ENCODE data around the gene LRRC75A.
"Not testable (repeated sequence)": the region's sequence is repeated elsewhere in the genome, so short reads cannot be mapped to it uniquely, and the experiment has no call there.

Gene LRRC75A, protein sequence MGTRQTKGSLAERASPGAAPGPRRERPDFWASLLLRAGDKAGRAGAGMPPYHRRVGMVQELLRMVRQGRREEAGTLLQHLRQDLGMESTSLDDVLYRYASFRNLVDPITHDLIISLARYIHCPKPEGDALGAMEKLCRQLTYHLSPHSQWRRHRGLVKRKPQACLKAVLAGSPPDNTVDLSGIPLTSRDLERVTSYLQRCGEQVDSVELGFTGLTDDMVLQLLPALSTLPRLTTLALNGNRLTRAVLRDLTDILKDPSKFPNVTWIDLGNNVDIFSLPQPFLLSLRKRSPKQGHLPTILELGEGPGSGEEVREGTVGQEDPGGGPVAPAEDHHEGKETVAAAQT

DNA sequence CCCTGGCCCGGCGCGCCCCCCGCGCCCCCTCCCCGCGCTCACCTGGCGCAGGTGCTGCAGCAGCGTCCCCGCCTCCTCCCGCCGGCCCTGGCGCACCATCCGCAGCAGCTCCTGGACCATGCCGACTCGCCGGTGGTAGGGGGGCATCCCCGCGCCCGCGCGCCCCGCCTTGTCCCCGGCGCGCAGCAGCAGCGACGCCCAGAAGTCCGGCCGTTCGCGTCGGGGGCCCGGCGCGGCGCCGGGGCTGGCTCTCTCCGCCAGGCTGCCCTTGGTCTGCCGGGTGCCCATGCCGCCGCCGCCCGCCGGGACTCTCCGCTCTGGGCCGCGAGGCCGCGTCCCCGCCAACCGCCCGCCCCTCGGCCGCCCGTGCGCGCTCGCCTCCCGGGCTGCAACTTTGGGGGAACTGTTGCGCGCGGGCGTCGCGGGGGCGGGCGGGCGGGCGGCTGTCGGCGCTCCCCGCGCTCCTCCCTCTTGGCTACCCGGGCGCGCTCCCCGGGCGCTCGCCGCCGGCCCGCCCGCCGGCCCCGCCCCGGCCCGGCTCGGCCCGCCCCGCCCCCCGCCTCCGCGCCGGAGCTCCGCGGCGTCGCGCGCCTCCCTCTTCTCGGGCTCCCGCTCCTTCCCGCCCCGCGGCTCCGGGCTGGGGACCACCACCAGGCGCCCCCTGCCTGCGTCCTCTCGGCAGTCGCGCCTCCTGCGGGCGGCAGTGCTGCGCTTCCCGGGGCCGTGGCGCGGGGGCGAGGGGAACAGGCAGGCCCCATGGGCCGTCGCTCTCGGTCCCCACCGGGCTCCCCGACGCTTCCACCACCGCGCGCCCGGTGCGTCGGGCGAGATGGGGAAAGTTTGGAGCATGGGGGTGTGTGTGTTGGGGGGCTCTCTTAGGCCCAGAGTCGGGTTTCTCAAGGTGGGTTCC lies at the start of gene LRRC75A:
Gene LRRC75A (minus strand): TSS at position 491 of the 910 bp plus-strand sequence. CDS start 203 bp downstream, at position 288.
- peak; percentile 6; the same call in 1 of the 2 replicates for TF ChIP-seq POLR2A (IDR thresholded peaks at IDR 0.05; ENCODE audit: low read depth, low read length)
- peak; percentile 68 for DNase-seq (ENCODE audit: insufficient read length, low spot score)
- no peak for FAIRE-seq

DNA sequence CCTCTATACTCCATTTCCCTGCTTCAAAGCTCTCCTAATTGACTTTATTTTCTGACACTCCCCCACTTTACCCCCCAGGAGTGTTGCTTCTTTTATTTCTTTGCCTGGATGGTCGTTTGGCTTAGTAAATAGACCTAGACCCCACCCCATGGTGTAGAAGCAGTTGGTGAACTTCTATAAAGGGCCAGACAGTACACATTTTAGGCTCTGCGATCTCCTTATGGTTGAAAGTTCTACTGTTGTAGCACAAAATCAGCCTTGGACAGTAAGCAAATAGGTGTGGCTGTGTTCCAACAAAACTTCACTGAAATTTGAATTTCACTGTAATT lies 45.1 kb upstream of the LRRC75A start:
- DNase-seq (ENCODE audit: insufficient read length, low spot score): no peak
- FAIRE-seq: no peak
- TF ChIP-seq POLR2A (IDR thresholded peaks at IDR 0.05; ENCODE audit: low read depth, low read length): no peak

DNA sequence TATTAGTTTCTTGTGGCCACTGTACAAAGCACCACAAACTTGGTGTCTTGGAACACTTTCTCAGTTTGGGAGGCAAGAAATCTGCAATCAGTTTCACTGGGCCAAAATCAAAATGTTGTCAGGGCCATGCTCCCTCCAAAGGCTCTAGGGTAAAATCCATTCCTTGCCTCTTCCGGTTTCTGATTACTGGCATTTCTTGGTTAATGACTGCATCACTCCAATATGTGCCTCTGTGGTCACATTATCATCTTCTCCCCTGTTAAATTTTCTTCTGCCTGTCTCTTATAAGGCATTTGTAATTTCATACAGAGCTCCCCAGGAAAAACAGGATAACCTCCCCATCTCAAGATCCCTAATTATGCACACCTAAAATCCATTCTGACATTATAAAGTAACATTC lies 42.2 kb upstream of the LRRC75A start:
- TF ChIP-seq POLR2A (IDR thresholded peaks at IDR 0.05; ENCODE audit: low read depth, low read length): no peak
- DNase-seq (ENCODE audit: insufficient read length, low spot score): no peak
- FAIRE-seq: no peak

DNA sequence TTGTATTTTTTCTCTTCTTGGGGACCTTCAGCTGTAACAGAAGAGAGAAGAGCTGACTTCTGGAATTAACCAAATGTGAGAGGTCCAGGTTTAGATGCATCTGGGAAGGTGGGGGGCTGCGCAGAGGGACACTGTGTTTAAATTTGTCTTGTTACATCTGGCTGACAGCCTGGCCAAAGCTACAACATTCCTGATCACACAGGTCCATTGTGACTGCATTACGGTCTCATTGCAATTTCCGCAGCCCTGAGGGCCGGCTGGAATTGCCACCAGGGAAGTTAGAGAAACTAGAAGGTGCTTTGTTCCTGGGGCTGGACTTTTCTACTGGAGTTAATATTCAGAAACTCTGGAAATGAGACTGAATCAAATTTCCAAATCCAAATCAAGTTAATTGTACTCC lies 37.9 kb upstream of the LRRC75A start:
- FAIRE-seq (no peak), DNase-seq (ENCODE audit: insufficient read length, low spot score) (no peak)
- no peak for TF ChIP-seq POLR2A (IDR thresholded peaks at IDR 0.05; ENCODE audit: low read depth, low read length)

DNA sequence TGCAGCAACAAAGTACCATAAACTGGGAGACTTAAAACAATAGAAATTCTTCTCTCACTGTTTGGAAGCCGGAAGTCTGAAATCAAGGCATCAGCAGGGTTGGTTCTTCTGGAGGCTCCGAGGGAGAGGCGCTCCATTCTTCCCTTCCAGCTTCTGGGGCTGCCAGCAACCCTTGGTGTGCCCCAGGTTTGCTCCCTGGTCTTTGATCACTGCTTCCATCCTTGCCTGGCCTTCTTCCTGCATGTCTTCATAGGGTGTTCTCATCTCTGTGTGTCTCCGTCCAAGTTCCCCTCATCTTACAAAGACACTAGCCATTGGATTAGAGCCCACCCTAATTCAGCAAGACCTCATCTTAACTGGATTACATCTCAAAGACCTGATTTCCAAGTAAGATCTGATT lies 35.3 kb upstream of the LRRC75A start:
- no peak for TF ChIP-seq POLR2A (IDR thresholded peaks at IDR 0.05; ENCODE audit: low read depth, low read length)
- DNase-seq (ENCODE audit: insufficient read length, low spot score) (no peak), FAIRE-seq (no peak)

DNA sequence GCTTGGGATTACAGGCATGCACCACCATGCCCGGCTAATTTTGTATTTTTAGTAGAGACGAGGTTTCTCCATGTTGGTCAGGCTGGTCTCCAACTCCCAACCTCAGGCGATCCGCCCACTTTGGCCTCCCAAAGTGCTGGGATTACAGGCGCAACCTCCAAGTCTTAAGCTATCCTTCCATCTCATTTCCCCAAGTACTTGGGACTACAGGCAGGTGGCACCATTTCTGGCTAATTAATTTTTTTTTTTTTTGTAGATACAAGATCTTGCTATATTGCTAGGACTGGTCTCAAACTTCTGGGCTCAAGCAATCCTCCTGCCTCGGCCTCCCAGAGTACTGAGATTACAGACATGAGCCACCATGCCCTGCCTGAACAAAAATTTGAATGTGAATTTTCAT lies 33.6 kb upstream of the LRRC75A start:
- DNase-seq (ENCODE audit: insufficient read length, low spot score); FAIRE-seq: not testable (repeated sequence)

DNA sequence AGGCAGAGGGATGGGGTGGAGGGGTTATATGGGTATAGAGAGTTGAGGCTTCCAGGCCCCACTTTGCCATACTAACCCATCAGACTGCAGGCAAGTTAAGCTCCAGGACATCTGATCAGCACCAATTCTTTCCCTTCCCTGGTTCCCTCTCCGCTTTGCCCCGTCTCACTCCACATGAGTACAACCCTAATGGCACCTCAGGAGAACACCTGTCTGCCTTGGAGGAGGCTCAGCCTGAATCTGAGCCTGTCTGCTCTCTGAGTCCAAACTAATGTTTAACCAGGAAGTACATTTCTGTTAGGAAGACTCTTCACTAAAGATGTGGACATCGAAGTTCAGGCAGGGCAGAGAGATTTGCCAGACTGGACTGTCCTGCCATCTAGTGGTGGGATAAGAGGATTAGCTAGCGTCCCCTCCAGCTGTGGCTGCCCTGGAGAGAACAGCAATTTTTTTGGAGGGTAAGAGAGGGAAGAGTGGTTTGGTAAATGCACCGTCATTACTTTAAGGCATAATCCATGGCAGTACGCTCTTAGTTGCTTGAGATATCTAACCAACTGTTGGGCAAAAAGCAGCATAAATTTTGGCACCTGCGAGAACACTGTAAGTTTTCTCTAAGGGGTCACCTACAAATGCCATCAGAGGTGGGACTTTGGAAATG lies 29.2 kb upstream of the LRRC75A start:
- TF ChIP-seq POLR2A (IDR thresholded peaks at IDR 0.05; ENCODE audit: low read depth, low read length): no peak
- peak; percentile 77 for DNase-seq (ENCODE audit: insufficient read length, low spot score)
- FAIRE-seq: no peak

DNA sequence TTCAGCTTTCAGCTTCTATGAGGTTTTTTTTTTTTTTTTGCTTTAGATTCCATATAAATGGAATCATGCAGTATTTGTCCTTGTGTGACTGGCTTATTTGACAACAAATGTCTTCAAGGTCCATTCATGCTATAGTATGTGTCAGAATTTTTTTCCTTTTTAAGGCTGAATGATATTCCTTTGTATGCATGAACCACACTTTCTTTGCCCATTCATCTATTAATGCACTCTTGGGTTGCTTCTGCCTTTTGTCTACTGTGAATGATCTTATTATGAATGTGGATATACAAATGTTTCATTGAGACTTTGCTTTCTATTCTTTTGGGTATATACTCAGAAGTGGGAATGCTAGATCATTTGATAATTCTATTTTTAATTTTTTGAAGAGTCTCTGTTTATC lies 27.0 kb upstream of the LRRC75A start:
- no peak for TF ChIP-seq POLR2A (IDR thresholded peaks at IDR 0.05; ENCODE audit: low read depth, low read length)
- no peak for FAIRE-seq
- no peak for DNase-seq (ENCODE audit: insufficient read length, low spot score)

DNA sequence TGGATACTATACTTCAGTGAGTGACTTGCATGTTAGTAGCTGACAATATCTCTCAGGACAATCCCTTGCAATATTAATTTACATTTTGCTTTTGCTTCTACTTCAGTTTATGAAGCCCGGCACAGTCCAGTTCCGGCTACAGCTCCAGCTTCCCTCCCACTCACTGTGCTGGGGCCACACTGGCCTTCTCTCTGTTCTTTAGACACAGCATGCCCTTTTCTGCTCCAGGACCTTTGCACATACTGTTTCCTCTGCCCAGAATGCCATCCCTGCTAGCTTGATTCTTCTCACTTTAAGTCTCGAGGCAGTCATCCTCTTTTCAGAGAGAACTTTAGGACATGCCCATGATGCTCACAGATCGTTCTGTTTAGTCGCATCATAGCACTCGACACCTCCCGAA lies 25.5 kb upstream of the LRRC75A start:
- no peak for TF ChIP-seq POLR2A (IDR thresholded peaks at IDR 0.05; ENCODE audit: low read depth, low read length)
- DNase-seq (ENCODE audit: insufficient read length, low spot score): no peak
- no peak for FAIRE-seq

DNA sequence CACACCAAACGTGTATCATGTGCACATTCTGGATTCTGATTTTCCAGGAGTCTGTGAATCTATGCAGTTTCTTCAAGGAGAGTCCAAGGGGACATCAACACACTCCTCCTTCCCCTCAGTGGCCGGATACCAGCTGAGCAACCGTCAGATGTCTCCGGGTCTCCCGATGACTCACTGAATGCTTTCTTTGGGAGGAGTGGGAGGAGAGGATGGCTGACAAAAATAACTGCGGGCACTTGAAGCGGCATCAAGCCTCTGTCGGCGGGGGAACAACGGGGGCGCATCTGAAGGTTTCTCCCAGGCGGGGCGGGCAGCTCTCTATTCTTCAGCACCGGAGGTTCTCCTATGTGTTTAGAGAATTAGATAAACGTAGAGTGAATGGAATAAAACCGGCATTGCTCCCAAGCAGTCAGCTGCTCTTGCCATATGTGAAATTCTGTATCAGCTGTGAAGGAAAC lies 24.6 kb upstream of the LRRC75A start:
- peak; percentile 73 for DNase-seq (ENCODE audit: insufficient read length, low spot score)
- no peak for FAIRE-seq
- TF ChIP-seq POLR2A (IDR thresholded peaks at IDR 0.05; ENCODE audit: low read depth, low read length): no peak

DNA sequence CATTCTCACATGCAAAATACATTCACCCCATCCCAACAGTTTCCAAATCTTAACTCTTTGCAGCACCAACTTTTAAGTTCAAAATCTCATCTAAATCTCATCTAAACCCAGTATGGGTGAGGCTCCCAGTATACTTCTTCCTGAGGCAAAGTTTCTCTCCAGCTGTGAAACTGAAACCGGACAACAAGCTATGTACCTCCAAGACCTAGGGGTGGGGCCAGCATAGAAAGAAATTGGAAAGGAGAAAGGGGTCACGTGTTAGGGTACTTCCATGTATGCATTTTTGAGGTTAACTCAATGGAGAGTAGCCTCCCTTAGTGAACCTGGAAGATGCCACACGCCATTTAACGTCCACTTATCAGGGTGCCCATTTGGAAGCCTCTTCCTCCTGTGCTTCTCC lies 23.9 kb upstream of the LRRC75A start:
- no peak for TF ChIP-seq POLR2A (IDR thresholded peaks at IDR 0.05; ENCODE audit: low read depth, low read length)
- FAIRE-seq: no peak
- DNase-seq (ENCODE audit: insufficient read length, low spot score): no peak

DNA sequence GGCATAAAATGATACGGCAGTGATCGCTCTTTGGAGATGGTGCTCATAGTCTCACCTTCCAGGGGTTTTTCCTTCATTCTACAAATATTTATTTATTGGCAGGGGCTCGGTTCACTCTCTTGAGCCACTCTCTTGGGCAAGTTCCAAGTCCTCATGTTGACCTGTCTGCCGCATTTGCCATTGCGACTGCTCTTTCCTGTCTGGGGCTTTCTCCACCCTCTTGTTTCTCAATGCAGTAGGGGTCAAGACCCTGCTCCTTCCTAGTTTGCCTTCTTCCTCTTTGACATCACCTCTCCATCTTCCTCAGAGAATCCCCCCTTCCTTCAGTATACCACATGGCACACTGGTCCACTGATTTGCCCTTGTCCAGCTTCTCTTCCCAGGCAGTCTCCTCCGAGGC lies 21.9 kb upstream of the LRRC75A start:
- FAIRE-seq (no peak), DNase-seq (ENCODE audit: insufficient read length, low spot score) (no peak)
- no peak for TF ChIP-seq POLR2A (IDR thresholded peaks at IDR 0.05; ENCODE audit: low read depth, low read length)

DNA sequence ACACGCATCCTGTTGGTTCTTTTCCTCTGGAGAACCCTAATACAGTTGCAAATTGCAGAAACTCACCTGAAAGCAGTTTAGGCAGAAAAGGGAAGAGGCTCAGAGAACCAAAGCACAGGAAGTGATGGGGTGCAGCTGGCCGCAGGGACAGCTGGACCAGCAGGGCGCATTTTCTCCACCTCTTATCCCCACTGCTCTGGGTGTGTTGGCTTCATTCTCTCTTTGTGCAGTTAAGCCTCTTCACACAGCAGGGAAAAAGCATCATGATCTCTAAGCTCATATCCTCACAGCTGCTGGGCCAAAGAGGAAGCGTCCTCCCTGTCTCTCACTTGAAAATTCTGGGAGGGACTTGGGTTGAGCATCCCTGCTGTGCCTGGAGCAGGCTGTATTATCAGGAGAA lies 20.0 kb upstream of the LRRC75A start:
- DNase-seq (ENCODE audit: insufficient read length, low spot score) (no peak), FAIRE-seq (no peak)
- no peak for TF ChIP-seq POLR2A (IDR thresholded peaks at IDR 0.05; ENCODE audit: low read depth, low read length)

DNA sequence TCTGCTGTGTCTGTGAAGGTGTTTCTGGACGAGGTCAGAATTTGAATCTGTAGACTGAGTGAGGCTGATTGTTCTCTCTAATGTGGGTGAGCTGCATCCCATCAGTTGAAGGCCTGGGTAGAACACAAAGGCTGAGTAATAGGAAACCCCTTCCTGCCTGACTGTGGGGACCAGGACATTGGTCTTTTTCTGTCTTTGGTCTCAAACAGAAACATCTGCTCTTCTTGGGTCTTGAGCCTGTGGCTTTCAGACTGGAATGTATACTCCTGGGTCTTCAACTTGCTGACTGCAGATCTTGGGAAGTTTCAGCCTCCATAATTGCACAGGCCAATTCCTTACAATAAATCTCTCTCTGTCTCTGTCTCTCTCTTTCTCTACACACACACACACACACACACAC lies 19.6 kb upstream of the LRRC75A start:
- TF ChIP-seq POLR2A (IDR thresholded peaks at IDR 0.05; ENCODE audit: low read depth, low read length): no peak
- FAIRE-seq (no peak), DNase-seq (ENCODE audit: insufficient read length, low spot score) (no peak)

Data from H54 (cell line).